Esophagus squamous epithelium (tissue), 5 donors: Measurements from ENCODE around the gene VCL. TPM values are rescaled to one million over a fixed set of nuclear protein-coding genes. Genes with fewer than 3 reads are reported as not detected.

ENCODE experiments used
- DNase-seq: peaks from one replicate; lab custom pipeline; 2025; lab: John Stamatoyannopoulos, UW
- H3K27ac ChIP-seq, 4 donors: fragments of 200-600 bp; sonication (generic); one replicate each; pipeline ENCODE4 v1.5.1; 2016 to 2019; ENCODE audit warnings: mild to moderate bottlenecking in 1 of 4
- H3K27me3 ChIP-seq, 4 donors: fragments of 200-600 bp; sonication (generic); 1 replicate in 3 of 4; 2 replicates in 1 of 4; pipeline versions ENCODE4 v1.5.1 to v1.6.0; 2017 to 2021; ENCODE audit warnings: antibody characterized with exemption in 1 of 4
- H3K36me3 ChIP-seq, 3 donors: fragments of 200-600 bp; sonication (generic); one replicate each; pipeline ENCODE4 v1.5.1; 2016 to 2019
- H3K4me1 ChIP-seq, 3 donors: fragments of 200-600 bp; sonication (generic); one replicate each; pipeline ENCODE4 v1.5.1; 2017 to 2019
- H3K4me3 ChIP-seq, 4 donors: fragments of 200-600 bp; sonication (generic); 1 replicate in 3 of 4; 2 replicates in 1 of 4; pipeline ENCODE4 v1.5.1; 2016 to 2019; ENCODE audit warnings: mild to moderate bottlenecking in 2 of 4, moderate library complexity in 1 of 4
- H3K9me3 ChIP-seq, 3 donors: fragments of 200-600 bp; sonication (generic); one replicate each; pipeline ENCODE4 v1.5.1; 2016 to 2019
- CTCF ChIP-seq, 6 experiments: fragments of 450-650 bp in 4 of 6; fragments of 200-600 bp in 2 of 6; sonication (generic) in 2 of 6; IDR thresholded peaks; one replicate each; pipeline ENCODE4 v1.5.1; 2016 to 2019; ENCODE audit warnings: antibody characterized with exemption in 6 of 6, mild to moderate bottlenecking in 4 of 6, moderate library complexity in 4 of 6
- POLR2A ChIP-seq, 4 donors: fragments of 450-650 bp; IDR thresholded peaks; one replicate each; pipeline ENCODE4 v1.6.1; 2017; ENCODE audit warnings: antibody characterized with exemption in 4 of 4, mild to moderate bottlenecking in 4 of 4, moderate library complexity in 3 of 4
- WGBS, 2 donors: methylation state at CpG; one replicate each; pipeline ENCODE4 v1.1.5; 2018; 5-methylcytosine and 5-hydroxymethylcytosine counted together
- intact Hi-C: fragments of 100-400 bp; cut with DNase I; formaldehyde crosslinking; loops from one replicate; pipeline ENCODE4 v1.15.0; 2022
- total RNA-seq, 4 donors: library from RNA; depleted of rRNA; stranded (reverse); fragments of >200 nt; gene quantifications; one replicate each; pipeline ENCODE4 v1.1.0, GENCODE V29; 2016
- donor health status: DM: yes; HTN: yes; CAD: no.

The VCL gene
- total RNA-seq, 4 donors from 2014 or later: 64.8 to 143 (median 75.0) TPM

- Histone ChIP-seq H3K27me3 (no peaks in the 10 kb centered on the region), H3K4me1 (peaks cover 0 to 17% (median 0%) of the 10 kb centered on the region in 3 donors), H3K9me3 (no peaks in the 10 kb centered on the region), H3K27ac (no peak overlapping the region), H3K36me3 (no peaks in the 10 kb centered on the region), H3K4me3 (no peak overlapping the region)
- DNase-seq: no peak
- 56 to 64% methylated on average over 6 of the region's 6 CpGs for WGBS, 2 donors
- no peak for TF ChIP-seq CTCF (IDR thresholded peaks at IDR 0.05)
- TF ChIP-seq POLR2A (IDR thresholded peaks at IDR 0.05): no peak
- intact Hi-C loops: no loop called here
Observed at GRCh38 chr10:73992899-73993788, 4.8 kb upstream of the VCL start.

DNA sequence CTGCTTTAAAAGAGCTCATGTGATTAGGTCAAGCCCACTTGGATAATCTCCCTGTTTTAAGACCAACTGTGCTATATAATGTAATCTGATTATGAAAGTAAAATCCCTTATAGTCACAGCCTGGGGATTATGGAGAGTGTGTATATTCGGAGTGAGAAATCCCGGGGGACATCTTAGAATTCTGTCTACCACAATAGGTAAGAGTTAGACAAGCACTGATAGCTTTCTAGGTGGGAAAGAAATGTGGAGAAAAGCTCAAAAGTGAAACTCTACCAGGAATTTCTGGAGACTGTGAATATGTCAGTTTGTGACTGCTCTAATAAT is 2.9 kb upstream of the VCL start:
- no peaks in the 10 kb centered on the region for H3K27me3 ChIP-seq
- intact Hi-C loops: no loop called here
- WGBS, 2 donors: 76 to 78% methylated on average over 2 of the region's 2 CpGs

GRCh38 chr10:73997461-73997786 is 492 bp upstream of the VCL start:
- H3K4me3 ChIP-seq: peak overlapping the region; percentile 85 to 98 (median 94)
- no peaks in the 10 kb centered on the region for H3K36me3 ChIP-seq
- H3K27ac ChIP-seq: peak overlapping the region; percentile 92 to 99 (median 95)
- DNase-seq: no peak
- intact Hi-C loops: no loop called here
- 0 to 2% methylated on average over 6 to 10 of the region's 11 CpGs for WGBS, 2 donors
- no peaks in the 10 kb centered on the region for H3K27me3 ChIP-seq
- TF ChIP-seq CTCF (IDR thresholded peaks at IDR 0.05) (no peak), POLR2A (IDR thresholded peaks at IDR 0.05) (no peak)
- H3K4me1 ChIP-seq: peaks cover 5 to 50% (median 10%) of the 10 kb centered on the region in 3 donors
- H3K9me3 ChIP-seq: no peaks in the 10 kb centered on the region

More for the DNA sequence above, 2.9 kb upstream of the VCL start:
- Histone ChIP-seq H3K4me1 (peaks cover 4 to 33% (median 6%) of the 10 kb centered on the region in 3 donors), H3K9me3 (no peaks in the 10 kb centered on the region), H3K4me3 (no peak overlapping the region), H3K36me3 (no peaks in the 10 kb centered on the region), H3K27ac (no peak overlapping the region)
- TF ChIP-seq POLR2A (IDR thresholded peaks at IDR 0.05): no peak
- TF ChIP-seq CTCF (IDR thresholded peaks at IDR 0.05): no peak
- DNase-seq: no peak

- intact Hi-C loops: no loop called here
- DNase-seq: no peak
- 1% methylated on average over 15 to 20 of the region's 21 CpGs for WGBS, 2 donors
- peak overlapping the region; percentile 92 to 99 (median 95) for H3K27ac ChIP-seq
- peak overlapping the region; percentile 85 to 98 (median 94) for H3K4me3 ChIP-seq
- H3K27me3 ChIP-seq: no peaks in the 10 kb centered on the region
- no peak for TF ChIP-seq CTCF (IDR thresholded peaks at IDR 0.05)
- no peak for TF ChIP-seq POLR2A (IDR thresholded peaks at IDR 0.05)
- H3K4me1 ChIP-seq: peaks cover 5 to 54% (median 17%) of the 10 kb centered on the region in 3 donors
- H3K9me3 ChIP-seq: no peaks in the 10 kb centered on the region
- no peaks in the 10 kb centered on the region for H3K36me3 ChIP-seq
Observed at GRCh38 chr10:73998623-73998928, 660 bp downstream of the VCL start.

DNA sequence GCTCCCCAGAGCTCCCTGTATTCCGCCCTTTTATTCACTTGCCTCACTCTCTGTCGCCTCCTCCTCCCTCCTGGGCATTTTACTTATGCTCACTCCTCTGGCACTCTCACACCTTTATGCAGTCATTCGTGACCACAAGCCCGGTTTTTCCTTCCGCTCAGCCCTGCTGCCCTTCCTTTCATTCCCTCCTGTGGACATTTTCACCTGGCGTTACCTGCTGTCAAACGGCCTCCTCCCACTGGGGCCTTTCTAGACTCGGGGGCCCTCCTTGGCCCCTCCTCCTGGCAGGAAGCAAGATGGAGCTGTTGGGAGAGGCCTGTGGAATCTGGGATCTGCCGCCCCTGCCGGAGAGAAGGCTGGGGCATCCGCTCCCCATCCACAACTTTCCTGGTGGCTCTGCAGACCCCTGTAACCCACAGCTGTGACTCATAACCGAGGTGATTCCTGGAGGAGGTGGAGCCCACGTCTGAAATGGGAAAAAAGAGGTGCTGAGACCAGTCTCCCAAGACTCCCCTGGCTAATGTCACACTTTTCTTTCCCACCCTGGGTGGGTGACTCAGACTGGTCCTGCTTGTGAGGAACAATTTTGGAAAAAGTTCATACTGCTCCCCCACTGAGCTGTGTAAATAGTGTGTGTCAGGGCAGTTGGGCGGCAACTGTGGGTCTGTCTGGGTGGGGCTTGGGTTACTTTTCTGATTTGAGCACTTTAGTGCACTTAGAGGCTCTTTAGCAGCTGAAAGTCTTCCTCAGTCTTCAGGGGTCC is 1.2 kb downstream of the VCL start:
- TF ChIP-seq POLR2A (IDR thresholded peaks at IDR 0.05) (peak in 1 of 4 donors; percentile 24), CTCF (IDR thresholded peaks at IDR 0.05) (peak in 4 of 6 experiments; percentile 29 to 52 (median 38))
- intact Hi-C loops: no loop called here
- Histone ChIP-seq H3K27ac (peak overlapping the region; percentile 92 to 99 (median 95)), H3K36me3 (no peaks in the 10 kb centered on the region), H3K9me3 (no peaks in the 10 kb centered on the region), H3K4me1 (peaks cover 5 to 56% (median 18%) of the 10 kb centered on the region in 3 donors), H3K27me3 (no peaks in the 10 kb centered on the region), H3K4me3 (peak overlapping the region; percentile 85 to 98 (median 94))
- 3 to 12% methylated on average over 13 of the region's 14 CpGs for WGBS, 2 donors
- no peak for DNase-seq
